Body of pancreas (tissue), 4 donors: ENCODE results near the gene ERICH4. TPM values are rescaled to one million over a fixed set of nuclear protein-coding genes. Genes with fewer than 3 reads are reported as not detected.

Source experiments
- ATAC-seq: fragments of 150-250 bp; one replicate; pipeline ENCODE4 v1.9.1; 2016
- DNase-seq, 4 donors: peaks; one replicate each; pipeline ENCODE4 v3.0.0-alpha.2; 2019
- H3K27ac ChIP-seq, 4 donors: fragments of 200-600 bp; sonication (generic); 1 replicate in 3 of 4; 2 replicates in 1 of 4; pipeline versions ENCODE4 v1.5.1 to v1.6.1; 2016 to 2019; ENCODE audit warnings: mild to moderate bottlenecking in 1 of 4, mixed read lengths in 1 of 4, moderate library complexity in 1 of 4
- H3K27me3 ChIP-seq, 2 donors: fragments of 200-600 bp; sonication (generic); one replicate each; pipeline ENCODE4 v1.6.0; 2016; ENCODE audit warnings: mild to moderate bottlenecking in 1 of 2
- H3K36me3 ChIP-seq, 2 donors: fragments of 200-600 bp; sonication (generic); replicated peaks in 1 of 2; 2 replicates each; pipeline ENCODE4 v1.5.1; 2016; ENCODE audit warnings: low read depth in 2 of 2; ENCODE audit not compliant: insufficient read depth in 1 of 2
- H3K4me1 ChIP-seq: fragments of 200-600 bp; sonication (generic); one replicate; pipeline ENCODE4 v1.6.0; 2016
- H3K4me3 ChIP-seq, 2 donors: fragments of 200-600 bp; sonication (generic); 1 replicate in 1 of 2; 2 replicates in 1 of 2; pipeline ENCODE4 v1.5.1; 2016 to 2019
- H3K9me3 ChIP-seq, 3 donors: fragments of 200-600 bp; sonication (generic); 1 replicate in 2 of 3; 2 replicates in 1 of 3; pipeline ENCODE4 v1.5.1; 2016
- CTCF ChIP-seq, 7 experiments: fragments of 450-650 bp in 4 of 7; fragments of 200-600 bp in 3 of 7; sonication (generic) in 3 of 7; IDR thresholded peaks; one replicate each; pipeline ENCODE4 v1.5.1; 2016 to 2019; ENCODE audit warnings: antibody characterized with exemption in 7 of 7
- POLR2A ChIP-seq, 3 donors: fragments of 450-650 bp; IDR thresholded peaks; one replicate each; pipeline ENCODE4 v1.6.1; 2016; ENCODE audit warnings: antibody characterized with exemption in 3 of 3, mild to moderate bottlenecking in 2 of 3
- WGBS, 2 donors: methylation state at CpG; one replicate each; pipeline ENCODE4 v1.1.5; 2017; 5-methylcytosine and 5-hydroxymethylcytosine counted together
- intact Hi-C: fragments of 100-400 bp; cut with DNase I; formaldehyde crosslinking; loops from one replicate; pipeline ENCODE4 v1.15.1; 2023
- total RNA-seq, 2 donors: library from RNA; depleted of rRNA; stranded (reverse); fragments of >200 nt; gene quantifications; one replicate each; pipeline ENCODE4 v1.1.0, GENCODE V29; 2016

The ERICH4 gene
- total RNA-seq, 2 donors from 2014 or later, result not detected

GRCh38 chr19:41412953-41413352, 30.0 kb upstream of the ERICH4 start:
- Histone ChIP-seq H3K27ac (no peak overlapping the region), H3K9me3 (no peaks in the 10 kb centered on the region), H3K36me3 (peaks cover 4 to 7% of the 10 kb centered on the region in 2 donors), H3K27me3 (no peaks in the 10 kb centered on the region), H3K4me3 (no peak overlapping the region), H3K4me1 (peaks cover 37% of the 10 kb centered on the region)
- WGBS, 2 donors, result 93 to 100% methylated on average over 4 to 5 of the region's 5 CpGs
- intact Hi-C loops, result no loop called here
- ATAC-seq (no peak), DNase-seq (no peak)
- TF ChIP-seq CTCF (IDR thresholded peaks at IDR 0.05), result no peak
- TF ChIP-seq POLR2A (IDR thresholded peaks at IDR 0.05), result no peak

GRCh38 chr19:41413947-41414346, 29.0 kb upstream of the ERICH4 start:
- no peak overlapping the region for H3K4me3 ChIP-seq
- ATAC-seq, result no peak
- H3K27ac ChIP-seq, result no peak overlapping the region
- no peak for DNase-seq
- peaks cover 4 to 9% of the 10 kb centered on the region in 2 donors for H3K36me3 ChIP-seq
- H3K27me3 ChIP-seq, result no peaks in the 10 kb centered on the region
- peaks cover 30% of the 10 kb centered on the region for H3K4me1 ChIP-seq
- intact Hi-C loops, result no loop called here
- WGBS, 2 donors, result 90 to 92% methylated on average over 2 to 10 of the region's 10 CpGs
- H3K9me3 ChIP-seq, result no peaks in the 10 kb centered on the region
- no peak for TF ChIP-seq POLR2A (IDR thresholded peaks at IDR 0.05)
- TF ChIP-seq CTCF (IDR thresholded peaks at IDR 0.05), result no peak

- no peaks in the 10 kb centered on the region for H3K27me3 ChIP-seq
- no peaks in the 10 kb centered on the region for H3K9me3 ChIP-seq
- 88 to 90% methylated on average over 9 of the region's 9 CpGs for WGBS, 2 donors
- TF ChIP-seq CTCF (IDR thresholded peaks at IDR 0.05) (no peak), POLR2A (IDR thresholded peaks at IDR 0.05) (no peak)
- no peak overlapping the region for H3K27ac ChIP-seq
- intact Hi-C loops, result no loop called here
- DNase-seq, result no peak
- H3K36me3 ChIP-seq, result peaks cover 4 to 14% of the 10 kb centered on the region in 2 donors
- H3K4me3 ChIP-seq, result no peak overlapping the region
- peaks cover 25% of the 10 kb centered on the region for H3K4me1 ChIP-seq
- no peak for ATAC-seq
Observed at GRCh38 chr19:41414461-41414860, 28.5 kb upstream of the ERICH4 start.

- H3K36me3 ChIP-seq, result peaks cover 4 to 14% of the 10 kb centered on the region in 2 donors
- ATAC-seq (no peak), DNase-seq (peak in 3 of 4 donors; percentile 31 to 55 (median 46))
- intact Hi-C loops, result no loop called here
- TF ChIP-seq CTCF (IDR thresholded peaks at IDR 0.05) (no peak), POLR2A (IDR thresholded peaks at IDR 0.05) (no peak)
- H3K9me3 ChIP-seq, result no peaks in the 10 kb centered on the region
- H3K4me1 ChIP-seq, result peaks cover 18% of the 10 kb centered on the region
- H3K27ac ChIP-seq, result no peak overlapping the region
- WGBS, 2 donors, result 83 to 95% methylated on average over 2 to 9 of the region's 9 CpGs
- no peak overlapping the region for H3K4me3 ChIP-seq
- H3K27me3 ChIP-seq, result no peaks in the 10 kb centered on the region
Observed at GRCh38 chr19:41415154-41415571, 27.8 kb upstream of the ERICH4 start.

- intact Hi-C loops, result no loop called here
- H3K36me3 ChIP-seq, result peaks cover 4 to 16% of the 10 kb centered on the region in 2 donors
- no peak overlapping the region for H3K4me3 ChIP-seq
- no peaks in the 10 kb centered on the region for H3K27me3 ChIP-seq
- ATAC-seq (no peak), DNase-seq (no peak)
- H3K4me1 ChIP-seq, result peaks cover 9% of the 10 kb centered on the region
- no peaks in the 10 kb centered on the region for H3K9me3 ChIP-seq
- WGBS, 2 donors, result 89 to 96% methylated on average over 8 to 12 of the region's 12 CpGs
- no peak for TF ChIP-seq POLR2A (IDR thresholded peaks at IDR 0.05)
- no peak for TF ChIP-seq CTCF (IDR thresholded peaks at IDR 0.05)
- H3K27ac ChIP-seq, result no peak overlapping the region
Observed at GRCh38 chr19:41416194-41416674, 26.7 kb upstream of the ERICH4 start.
